ENCODE data around the gene CCDC188.

CCDC188 gene

DNA sequence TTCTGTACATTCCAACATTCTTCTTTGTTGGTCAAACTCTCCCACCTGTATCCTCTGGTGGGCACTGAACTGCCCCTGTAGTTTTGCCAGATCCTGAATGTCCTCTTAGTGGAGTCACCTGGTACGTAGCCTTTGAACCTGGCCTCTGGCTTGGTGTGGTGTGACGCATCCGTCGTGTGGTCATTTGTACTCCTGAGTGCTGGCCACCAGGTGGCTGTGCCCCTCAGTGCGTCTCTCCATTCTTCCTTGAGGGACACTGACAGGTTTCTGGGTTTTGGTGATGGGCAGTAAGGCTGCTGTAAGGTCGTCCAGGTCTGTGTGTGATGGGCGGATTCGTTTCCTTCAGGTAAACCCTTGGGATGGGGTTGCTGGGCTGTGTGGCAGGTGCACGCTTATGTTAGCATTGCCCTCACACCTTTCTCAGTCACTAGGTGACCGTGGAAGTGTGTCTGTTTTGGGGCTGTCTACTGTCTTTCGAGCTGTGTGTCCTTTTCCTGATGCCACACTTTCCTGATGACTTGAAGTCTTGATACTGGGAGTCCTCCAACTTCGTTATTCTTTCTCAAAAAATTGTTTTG is 48.6 kb downstream of the CCDC188 start:
- no peak for DNase-seq

DNA sequence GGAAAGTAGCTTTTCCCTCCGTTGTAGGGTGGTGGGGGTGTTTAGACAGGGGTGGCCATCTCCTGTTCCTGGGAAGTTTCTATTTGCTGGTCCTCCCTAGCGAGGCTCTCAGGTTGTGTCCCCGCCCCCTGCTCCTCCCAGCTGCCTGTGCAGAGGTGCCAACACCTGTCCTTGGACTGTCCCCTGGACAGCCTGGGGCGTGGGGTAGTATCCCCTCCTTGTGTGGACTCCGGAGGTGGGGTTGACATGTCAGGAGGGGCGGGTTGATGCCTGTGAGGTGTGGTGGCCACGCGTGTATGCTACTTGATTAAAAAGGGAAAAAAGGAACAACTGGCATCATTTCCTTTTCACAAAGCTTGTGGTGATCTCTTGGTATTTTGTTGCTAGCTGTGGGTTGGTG is 49.2 kb downstream of the CCDC188 start:
- DNase-seq: no peak

DNA sequence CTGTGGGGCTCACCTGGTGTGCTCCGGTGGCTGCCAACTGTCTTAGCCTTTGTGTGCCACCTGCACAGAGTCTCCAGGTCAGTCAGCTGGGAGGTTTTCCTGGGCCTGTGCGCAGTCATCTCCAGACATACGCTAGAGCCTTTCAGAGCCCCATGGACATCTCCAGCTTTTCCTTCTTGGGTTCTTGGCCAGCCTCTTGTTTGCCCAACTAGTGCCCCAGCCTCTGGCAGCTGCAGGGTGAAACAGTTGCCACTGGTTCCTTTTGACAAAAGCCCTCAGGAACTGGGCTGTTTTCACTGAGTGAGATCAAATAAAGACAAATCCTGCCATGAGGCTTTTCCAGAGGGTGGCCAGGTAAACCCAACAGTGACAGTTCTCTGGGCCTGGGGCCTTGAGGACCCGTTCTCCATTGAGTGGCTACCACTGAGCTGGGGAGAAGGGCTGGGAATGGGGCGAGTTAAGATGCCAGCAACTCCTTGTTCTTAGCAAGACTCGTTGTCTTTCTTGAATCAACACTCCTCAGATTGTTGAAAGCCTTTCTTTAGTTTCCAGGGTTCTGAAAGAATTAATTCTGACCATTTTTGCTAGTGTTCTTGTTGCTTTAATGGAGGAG is 51.6 kb downstream of the CCDC188 start:
- no peak for DNase-seq

All from CD4-positive, alpha-beta T cell treated with Interleukin-4 for 1 hour (primary cell).